AG08395 (cell line): ENCODE data around the gene CSF1.
"Not testable (repeated sequence)": the region's sequence is repeated elsewhere in the genome, so short reads cannot be mapped to it uniquely, and the experiment has no call there.

Experiments used
- DNase-seq: peaks from one replicate; pipeline ENCODE4 v3.0.0; 2012; ENCODE audit warnings: mixed read lengths, low spot score

CSF1 gene

GRCh38 chr1:109920391-109920790, 9.7 kb downstream of the CSF1 start:
- not testable (repeated sequence) for DNase-seq

GRCh38 chr1:109922326-109922725, 11.7 kb downstream of the CSF1 start:
- DNase-seq: no peak

GRCh38 chr1:109923131-109923945, 12.7 kb downstream of the CSF1 start:
- no peak for DNase-seq

GRCh38 chr1:109923946-109924275, 13.3 kb downstream of the CSF1 start:
- DNase-seq: no peak

GRCh38 chr1:109924316-109924715, 13.7 kb downstream of the CSF1 start:
- no peak for DNase-seq

- DNase-seq: no peak
These were observed 14.7 kb downstream of the CSF1 start for GRCh38 chr1:109925159-109925990.

- peak; percentile 66 for DNase-seq
These were observed 16.1 kb downstream of the CSF1 start for GRCh38 chr1:109926662-109927300.

DNA sequence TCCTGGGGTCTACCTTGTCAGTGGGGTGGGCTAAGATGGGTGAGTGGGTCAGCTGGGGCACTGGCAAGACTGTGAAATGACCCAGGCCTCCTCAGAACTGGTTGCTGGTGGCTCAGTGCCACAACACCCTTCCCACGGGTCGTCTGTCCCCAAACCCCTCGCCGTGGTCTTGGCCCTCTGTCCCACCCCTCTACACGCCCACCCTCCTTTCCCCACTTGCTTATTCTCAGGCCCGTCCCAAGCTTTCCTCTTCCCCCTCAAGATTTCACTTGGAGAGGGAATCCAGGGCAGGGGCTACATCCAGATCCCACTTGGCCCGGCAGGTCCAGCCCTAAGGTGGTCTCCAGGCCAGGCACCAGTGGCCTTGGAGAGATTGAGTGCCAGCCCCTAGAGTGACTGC, 16.7 kb downstream of the CSF1 start:
- DNase-seq: no peak

DNA sequence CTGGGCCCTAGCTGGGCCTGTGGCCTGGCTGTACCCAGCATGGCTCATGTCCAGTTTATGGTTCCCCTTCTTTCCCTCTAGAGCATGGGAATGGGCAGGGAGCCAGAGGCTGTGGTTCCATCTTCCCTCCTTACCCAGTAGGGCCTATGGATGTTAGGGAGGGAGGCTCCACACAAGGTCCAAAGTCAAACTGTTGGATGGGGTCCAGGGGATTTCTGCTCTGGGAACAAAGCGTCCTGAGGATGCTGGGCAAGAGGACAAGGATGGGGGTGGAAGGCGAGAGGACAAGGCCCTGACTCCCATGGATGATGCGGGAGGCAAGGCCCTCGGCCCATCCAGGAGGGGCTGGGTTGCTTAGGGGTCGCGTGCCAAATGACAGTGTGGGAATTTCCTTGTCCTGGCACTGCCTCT, 17.3 kb downstream of the CSF1 start:
- no peak for DNase-seq

GRCh38 chr1:109928591-109929111, 18.0 kb downstream of the CSF1 start:
- DNase-seq: peak; percentile 57

- DNase-seq: no peak
These were observed 18.5 kb downstream of the CSF1 start for GRCh38 chr1:109929170-109929569.

DNA sequence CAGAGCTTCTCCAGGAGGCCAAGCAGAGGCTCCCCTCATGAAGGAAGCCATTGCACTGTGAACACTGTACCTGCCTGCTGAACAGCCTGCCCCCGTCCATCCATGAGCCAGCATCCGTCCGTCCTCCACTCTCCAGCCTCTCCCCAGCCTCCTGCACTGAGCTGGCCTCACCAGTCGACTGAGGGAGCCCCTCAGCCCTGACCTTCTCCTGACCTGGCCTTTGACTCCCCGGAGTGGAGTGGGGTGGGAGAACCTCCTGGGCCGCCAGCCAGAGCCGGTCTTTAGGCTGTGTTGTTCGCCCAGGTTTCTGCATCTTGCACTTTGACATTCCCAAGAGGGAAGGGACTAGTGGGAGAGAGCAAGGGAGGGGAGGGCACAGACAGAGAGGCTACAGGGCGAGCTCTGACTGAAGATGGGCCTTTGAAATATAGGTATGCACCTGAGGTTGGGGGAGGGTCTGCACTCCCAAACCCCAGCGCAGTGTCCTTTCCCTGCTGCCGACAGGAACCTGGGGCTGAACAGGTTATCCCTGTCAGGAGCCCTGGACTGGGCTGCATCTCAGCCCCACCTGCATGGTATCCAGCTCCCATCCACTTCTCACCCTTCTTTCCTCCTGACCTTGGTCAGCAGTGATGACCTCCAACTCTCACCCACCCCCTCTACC, 19.1 kb downstream of the CSF1 start:
- no peak for DNase-seq

- DNase-seq: no peak
These were observed 19.8 kb downstream of the CSF1 start for GRCh38 chr1:109930252-109930993.

DNA sequence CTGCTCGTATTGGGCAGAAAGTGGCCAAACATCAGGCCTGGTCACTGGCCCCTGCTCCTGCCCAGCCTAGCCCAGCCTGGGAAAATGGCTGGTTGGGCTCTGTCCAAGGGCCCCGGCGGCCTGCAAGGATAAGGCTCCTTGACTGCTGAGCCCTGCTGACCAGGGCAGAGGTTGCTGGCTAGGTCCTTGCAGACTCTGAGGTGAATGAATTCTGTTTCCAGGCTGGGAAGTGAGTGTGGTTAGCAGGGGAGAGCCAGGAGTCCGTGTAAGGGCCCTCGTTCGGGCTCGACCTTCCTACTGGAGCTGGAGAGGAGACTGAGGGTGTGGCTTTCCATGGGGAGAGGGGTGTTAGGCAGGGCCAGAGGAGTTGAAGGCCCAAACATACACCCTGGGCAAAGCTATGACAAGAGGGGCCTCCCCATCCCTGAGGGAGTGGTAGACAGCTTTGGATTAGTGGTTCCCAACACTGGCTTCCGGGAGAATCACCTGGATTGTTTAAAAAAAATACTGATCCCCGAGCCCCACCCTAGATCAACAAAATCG, 20.6 kb downstream of the CSF1 start:
- peak; percentile 66 for DNase-seq

DNA sequence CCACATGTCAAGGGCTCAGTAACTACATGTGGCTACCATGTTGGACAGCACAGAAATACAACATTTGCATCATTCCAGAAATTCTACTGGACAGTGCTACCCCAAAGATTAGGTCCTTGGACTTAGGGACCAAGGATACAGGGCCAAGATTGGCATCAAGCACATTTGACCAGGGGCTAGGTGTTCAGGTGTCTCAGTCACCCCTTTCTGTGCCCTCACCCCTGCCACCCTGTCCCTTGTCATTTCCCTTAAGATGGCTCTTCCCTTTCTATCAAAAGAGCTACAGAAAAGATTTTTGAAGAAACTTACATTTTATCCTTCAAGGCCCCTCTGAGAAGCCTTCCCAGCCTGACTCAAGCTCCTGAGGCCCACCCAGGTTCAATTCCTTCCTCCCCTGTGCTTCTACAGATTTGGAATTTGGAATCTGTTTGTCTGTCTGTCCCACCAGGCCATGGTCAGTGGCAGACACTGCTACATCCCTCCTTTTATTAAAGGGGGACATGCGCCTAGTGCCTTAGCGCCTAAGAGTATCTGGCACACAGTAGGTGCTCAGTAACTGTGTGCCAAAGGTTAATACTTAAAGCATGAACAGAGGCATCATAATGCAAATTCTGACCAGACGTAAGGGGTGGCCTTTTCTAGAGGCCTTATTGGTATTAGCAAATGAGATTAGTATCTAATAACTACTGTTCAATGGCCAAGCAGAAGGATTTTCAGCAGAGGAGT, 21.4 kb downstream of the CSF1 start:
- no peak for DNase-seq

GRCh38 chr1:109932679-109933078, 22.0 kb downstream of the CSF1 start:
- no peak for DNase-seq

- DNase-seq: peak; percentile 80
These were observed 23.4 kb downstream of the CSF1 start for GRCh38 chr1:109933856-109934711.

DNA sequence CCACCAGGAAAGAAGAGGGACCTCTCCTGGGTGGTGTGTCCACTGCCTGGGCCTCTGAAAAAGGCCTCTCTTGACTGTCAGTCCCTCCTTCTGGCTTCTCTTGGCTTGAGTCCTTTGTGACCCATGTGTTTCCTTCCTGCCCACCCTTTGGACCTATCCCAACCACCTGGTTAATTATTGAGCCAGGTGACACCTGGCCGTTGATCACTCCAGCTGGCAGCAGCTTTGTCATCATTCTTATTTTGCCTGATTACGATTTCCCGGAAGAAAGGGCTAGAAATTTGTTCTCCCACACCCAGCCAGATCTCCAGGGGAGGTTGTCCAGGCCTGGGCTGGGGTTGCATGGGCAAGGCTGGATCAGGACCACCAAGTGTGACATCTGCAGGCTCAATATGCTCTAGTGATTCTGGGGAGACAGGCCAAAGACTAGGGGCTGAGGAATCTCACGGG, 24.8 kb downstream of the CSF1 start:
- no peak for DNase-seq

- no peak for DNase-seq
These were observed 27.1 kb downstream of the CSF1 start for GRCh38 chr1:109937738-109938137.
